H1 (cell line): ENCODE measurements around the gene FADS3. TPM values are rescaled to one million over a fixed set of nuclear protein-coding genes. Genes with fewer than 3 reads are reported as not detected.
A peak's percentile ranks its signal among the peaks of the same experiment; 100 is the strongest.

Experiments used
- CTCF ChIA-PET: fragments of 300-600 bp; sonication (Branson Sonifier 250); formaldehyde crosslinking; loops from one replicate; lab custom pipeline; 2021; ENCODE audit not compliant: partially characterized antibody; lab: Charles Lee
- POLR2A ChIA-PET: fragments of 300-600 bp; sonication (Branson Sonifier 250); formaldehyde crosslinking; loops from one replicate; lab custom pipeline; 2021; ENCODE audit warnings: inconsistent platforms; ENCODE audit not compliant: partially characterized antibody; lab: Charles Lee
- DNase-seq, 2 experiments: peaks; one replicate each; pipeline versions ENCODE4 v3.0.0 to v3.0.0-alpha.2; 2010 to 2022; ENCODE audit warnings: low spot score in 2 of 2, low read depth in 1 of 2, mixed read lengths in 1 of 2
- FAIRE-seq: peaks from 2 replicates; lab custom pipeline; 2011; peaks lifted over from hg19 to GRCh38; lab: Jason Lieb, UNC
- H2AFZ ChIP-seq: 2 replicates; pipeline ENCODE4 v1.8.1; 2012; ENCODE audit warnings: low read length, inconsistent platforms
- H2AK5ac ChIP-seq: 2 replicates; pipeline ENCODE4 v1.6.1; 2013; ENCODE audit warnings: low read depth, low read length
- H2BK120ac ChIP-seq: replicated peaks from 2 replicates; pipeline ENCODE3; 2013; ENCODE audit warnings: low read depth, low read length, inconsistent platforms
- H2BK12ac ChIP-seq: 2 replicates; pipeline ENCODE4 v1.6.1; 2013; ENCODE audit warnings: low read depth, low read length
- H2BK15ac ChIP-seq: 2 replicates; pipeline ENCODE4 v1.6.1; 2013; ENCODE audit warnings: low read length
- H2BK20ac ChIP-seq: 2 replicates; pipeline ENCODE4 v1.6.1; 2013; ENCODE audit warnings: low read length
- H2BK5ac ChIP-seq: 2 replicates; pipeline ENCODE4 v1.6.1; 2013; ENCODE audit warnings: low read depth, low read length
- H3K14ac ChIP-seq: 2 replicates; pipeline ENCODE4 v1.6.1; 2013; ENCODE audit warnings: inconsistent platforms; ENCODE audit not compliant: insufficient read length
- H3K18ac ChIP-seq: 2 replicates; pipeline ENCODE4 v1.6.1; 2013; ENCODE audit warnings: low read length; ENCODE audit errors: extremely low read depth
- H3K23ac ChIP-seq: 2 replicates; pipeline ENCODE4 v1.6.1; 2013; ENCODE audit warnings: inconsistent platforms; ENCODE audit not compliant: insufficient read length
- H3K23me2 ChIP-seq: 2 replicates; pipeline ENCODE4 v1.6.1; 2013; ENCODE audit warnings: low read depth, low read length
- H3K27ac ChIP-seq: 2 replicates; pipeline ENCODE4 v1.6.1; 2011; ENCODE audit warnings: low read depth, low read length, inconsistent platforms
- H3K27me3 ChIP-seq, 4 experiments: replicated peaks in 1 of 4; 1 replicate in 1 of 4; 2 replicates in 3 of 4; pipeline versions ENCODE4 v1.6.1 to v1.8.1; 2011 to 2013; ENCODE audit warnings: low read length in 3 of 4, mild to moderate bottlenecking in 3 of 4, inconsistent platforms in 2 of 4, mixed read lengths in 2 of 4, moderate library complexity in 1 of 4; ENCODE audit not compliant: control insufficient read depth in 3 of 4, insufficient read depth in 3 of 4; ENCODE audit errors: extremely low read depth in 1 of 4
- H3K36me3 ChIP-seq, 4 experiments: 2 replicates each; pipeline versions ENCODE4 v1.6.1 to v1.8.1; 2011 to 2013; ENCODE audit warnings: mild to moderate bottlenecking in 4 of 4, low read length in 3 of 4, moderate library complexity in 2 of 4, control low read depth in 1 of 4, inconsistent platforms in 1 of 4; ENCODE audit not compliant: insufficient read depth in 4 of 4, control insufficient read depth in 2 of 4
- H3K4ac ChIP-seq: replicated peaks from 2 replicates; pipeline ENCODE3; 2013; ENCODE audit warnings: low read length, low read depth, mixed read lengths, inconsistent platforms; ENCODE audit not compliant: insufficient read length
- H3K4me1 ChIP-seq, 4 experiments: replicated peaks in 1 of 4; 1 replicate in 1 of 4; 2 replicates in 3 of 4; pipeline versions ENCODE4 v1.6.1 to v1.8.1; 2011 to 2013; ENCODE audit warnings: low read length in 3 of 4, inconsistent platforms in 2 of 4, mixed read lengths in 1 of 4; ENCODE audit not compliant: insufficient read depth in 4 of 4, control insufficient read depth in 3 of 4
- H3K4me2 ChIP-seq, 2 experiments: 2 replicates each; pipeline versions ENCODE4 v1.6.1 to v1.8.1; 2011 to 2013; ENCODE audit warnings: low read depth in 2 of 2, low read length in 2 of 2, control low read depth in 1 of 2, inconsistent platforms in 1 of 2, mild to moderate bottlenecking in 1 of 2; ENCODE audit not compliant: insufficient read depth in 1 of 2
- H3K4me3 ChIP-seq, 4 experiments: fragments of 200-600, 300-600 bp in 1 of 4; sonication (generic), shearing (Covaris generic), sonication (Bioruptor Twin) in 1 of 4; 2 replicates each; pipeline versions ENCODE4 v1.5.1 to v1.8.1; 2011 to 2016; ENCODE audit warnings: low read length in 4 of 4, low read depth in 3 of 4, control low read depth in 2 of 4, inconsistent platforms in 2 of 4, mild to moderate bottlenecking in 2 of 4, mixed read lengths in 1 of 4, moderate library complexity in 1 of 4; ENCODE audit not compliant: insufficient read depth in 2 of 4; ENCODE audit errors: extremely low read depth in 1 of 4
- H3K56ac ChIP-seq: replicated peaks from 2 replicates; pipeline ENCODE3; 2013; ENCODE audit warnings: low read depth, mild to moderate bottlenecking, mixed read lengths, low read length, inconsistent platforms; ENCODE audit not compliant: insufficient read length
- H3K79me1 ChIP-seq: 2 replicates; pipeline ENCODE4 v1.6.1; 2013; ENCODE audit warnings: low read depth, low read length, control low read depth
- H3K79me2 ChIP-seq, 2 experiments: 2 replicates each; pipeline versions ENCODE4 v1.6.1 to v1.8.1; 2012 to 2013; ENCODE audit warnings: low read length in 2 of 2, mild to moderate bottlenecking in 2 of 2, inconsistent platforms in 1 of 2; ENCODE audit not compliant: insufficient read depth in 2 of 2, control insufficient read depth in 1 of 2
- H3K9ac ChIP-seq, 4 experiments: replicated peaks in 1 of 4; 1 replicate in 1 of 4; 2 replicates in 3 of 4; pipeline versions ENCODE4 v1.6.1 to v1.8.1; 2011 to 2013; ENCODE audit warnings: low read depth in 3 of 4, low read length in 3 of 4, control low read depth in 2 of 4, mild to moderate bottlenecking in 2 of 4, moderate library complexity in 2 of 4, inconsistent platforms in 1 of 4; ENCODE audit errors: extremely low read depth in 1 of 4
- H3K9me3 ChIP-seq, 2 experiments: 2 replicates each; pipeline versions ENCODE4 v1.6.1 to v1.8.1; 2012 to 2013; ENCODE audit warnings: mild to moderate bottlenecking in 2 of 2, moderate library complexity in 2 of 2, control low read depth in 1 of 2, inconsistent platforms in 1 of 2, low read depth in 1 of 2, low read length in 1 of 2, mixed read lengths in 1 of 2; ENCODE audit not compliant: insufficient read depth in 2 of 2
- H4K20me1 ChIP-seq, 2 experiments: replicated peaks in 1 of 2; 2 replicates each; pipeline versions ENCODE3 to v1.8.1; 2011 to 2013; ENCODE audit warnings: inconsistent platforms in 2 of 2, low read length in 2 of 2, mild to moderate bottlenecking in 1 of 2; ENCODE audit not compliant: insufficient read depth in 2 of 2, control insufficient read depth in 1 of 2
- H4K5ac ChIP-seq: 2 replicates; pipeline ENCODE4 v1.6.1; 2013; ENCODE audit warnings: low read length, low read depth, mixed read lengths, inconsistent platforms; ENCODE audit not compliant: insufficient read length
- H4K8ac ChIP-seq: 2 replicates; pipeline ENCODE4 v1.8.0; 2013; ENCODE audit warnings: mild to moderate bottlenecking, moderate library complexity, low read length, inconsistent platforms; ENCODE audit not compliant: insufficient read depth; ENCODE audit errors: extremely low read depth
- H4K91ac ChIP-seq: replicated peaks from 2 replicates; pipeline ENCODE3; 2013; ENCODE audit warnings: low read length, mixed read lengths, inconsistent platforms; ENCODE audit not compliant: insufficient read length
- FOSL1 ChIP-seq: IDR thresholded peaks from 2 replicates; pipeline ENCODE4 v1.6.1; 2011; ENCODE audit warnings: mild to moderate bottlenecking, low read depth, low read length, moderate library complexity; ENCODE audit not compliant: insufficient read depth
- KDM5A ChIP-seq: fragments of 200-600 bp; IDR thresholded peaks from 2 replicates; pipeline ENCODE4 v1.7.1; 2012; ENCODE audit warnings: mild to moderate bottlenecking, low read length, inconsistent platforms, mixed read lengths
- WGBS, 2 experiments: shearing (Covaris generic) in 1 of 2; methylation state at CpG; one replicate each; pipeline versions ENCODE4 v1.1.6 to v1.1.7; 2013 to 2015; ENCODE audit warnings: low lambda C conversion rate in 2 of 2, mixed read lengths in 2 of 2, inconsistent platforms in 1 of 2, low coverage in 1 of 2, missing lambda C conversion rate in 1 of 2; ENCODE audit not compliant: insufficient replicate concordance in 2 of 2, insufficient coverage in 1 of 2, insufficient read length in 1 of 2; ENCODE audit errors: extremely low coverage in 1 of 2, missing lambda C conversion rate in 1 of 2; 5-methylcytosine and 5-hydroxymethylcytosine counted together
- polyA plus RNA-seq, 7 experiments: library from polyadenylated mRNA; depleted of rRNA in 3 of 7; stranded (reverse) in 5 of 7; unstranded in 2 of 7; fragments of >200 nt in 5 of 7; fragments of 200-250 nt in 2 of 7; gene quantifications; 1 replicate in 5 of 7; 2 replicates in 1 of 7; 4 replicates in 1 of 7; pipeline versions ENCODE4 v1.2.1 to v1.2.3, GENCODE V29; 2011 to 2013; ENCODE audit warnings: missing spikeins in 2 of 7, mixed read lengths in 2 of 7
- total RNA-seq: library from RNA; stranded (reverse); fragmentation: NEBNext Ultra II Directional; extraction: Animal tissue kit (Norgen Biotek cat#: 25700); gene quantifications from 2 replicates; pipeline ENCODE4 v1.2.1, GENCODE V29; 2021

FADS3 gene
- total and polyA plus RNA-seq, 2 of the 8 experiments (the other 6 are each of a cell fraction or from before 2014, with no cell fraction given): 43.8 to 76.3 TPM

DNA sequence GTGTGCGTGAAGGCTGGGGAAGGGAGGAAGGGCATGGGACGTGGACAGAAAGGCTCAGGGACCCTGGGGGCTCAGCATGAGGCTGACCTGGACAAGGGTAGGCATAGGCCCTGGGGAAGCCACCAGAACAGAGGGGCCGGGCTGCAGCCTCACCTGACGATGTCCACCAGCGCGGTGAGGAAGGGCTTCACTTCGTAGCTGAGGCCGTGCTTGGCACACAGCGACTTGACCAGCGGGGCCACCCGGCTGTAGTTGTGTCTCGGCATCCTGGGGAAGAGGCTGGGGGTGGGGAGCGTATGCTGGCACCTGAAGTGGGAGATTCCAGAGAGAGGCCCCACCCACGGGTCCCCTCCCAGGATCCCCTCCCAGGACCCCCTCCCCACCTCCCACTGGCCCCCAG is 15.6 kb downstream of the FADS3 start:
- Histone ChIP-seq H3K23ac (no peak overlapping the region), H2BK120ac (no peak overlapping the region), H4K91ac (no peak overlapping the region), H2BK5ac (0 out of 2 replicates have a peak overlapping the region, but pooled peaks have one; percentile 49), H3K23me2 (no peaks in the 10 kb centered on the region), H3K27me3 (peaks cover 0 to 11% (median 8%) of the 10 kb centered on the region in 4 experiments; a peak in 5 of 7 replicates), H2AFZ (no peak overlapping the region), H3K79me2 (no peaks in the 10 kb centered on the region), H3K4me3 (no peak overlapping the region), H2AK5ac (no peak overlapping the region), H4K8ac (no peak overlapping the region), H4K20me1 (peaks cover 0 to 3% of the 10 kb centered on the region in 2 experiments), H3K56ac (no peak overlapping the region), H3K4ac (no peak overlapping the region), H3K9me3 (no peaks in the 10 kb centered on the region), H2BK12ac (0 out of 2 replicates have a peak overlapping the region, but pooled peaks have one; percentile 33), H3K14ac (no peak overlapping the region), H4K5ac (no peak overlapping the region), H3K4me1 (peaks cover 5 to 17% (median 8%) of the 10 kb centered on the region in 4 experiments; a peak in 6 of 7 replicates), H3K4me2 (no peak overlapping the region), H3K27ac (no peak overlapping the region), H3K18ac (no peak overlapping the region), H3K79me1 (no peaks in the 10 kb centered on the region), H2BK15ac (no peak overlapping the region), H3K36me3 (peaks cover 0 to 4% (median 0%) of the 10 kb centered on the region in 4 experiments; a peak in 1 of 8 replicates), H3K9ac (no peak overlapping the region)
- FAIRE-seq: no peak
- 92% methylated on average over 13 of the region's 14 CpGs; no CpG with 5 or more reads in 1 of the 2 experiments for WGBS, 2 experiments
- ChIA-PET CTCF (interaction anchor here (0.5 to 10.9 kb wide), 8 partner anchors 8 to 743 kb away, joined by 3 to 172 read pairs (median 4); no protein-coding TSS in a partner anchor), POLR2A (interaction anchor here (0.9 to 3.1 kb wide), 3 partner anchors 9 to 90 kb away, joined by 3 to 15 read pairs (median 3); no protein-coding TSS in a partner anchor)
- TF ChIP-seq FOSL1 (no peak), KDM5A (no peak)
- TF ChIP-seq, all 59 proteins: peak for 0
- H2BK20ac ChIP-seq: no peak overlapping the region
- DNase-seq: no peak
